ENCODE results near the gene SRGAP2C. TPM values are rescaled to one million over a fixed set of nuclear protein-coding genes. Genes with fewer than 3 reads are reported as not detected.
"Not testable (repeated sequence)": the region's sequence is repeated elsewhere in the genome, so short reads cannot be mapped to it uniquely, and the experiment has no call there.

The SRGAP2C gene
- 6.8 and 14.8 TPM in 2 replicates for total RNA-seq (2014; rRNA removed; shearing (Covaris generic))

DNA sequence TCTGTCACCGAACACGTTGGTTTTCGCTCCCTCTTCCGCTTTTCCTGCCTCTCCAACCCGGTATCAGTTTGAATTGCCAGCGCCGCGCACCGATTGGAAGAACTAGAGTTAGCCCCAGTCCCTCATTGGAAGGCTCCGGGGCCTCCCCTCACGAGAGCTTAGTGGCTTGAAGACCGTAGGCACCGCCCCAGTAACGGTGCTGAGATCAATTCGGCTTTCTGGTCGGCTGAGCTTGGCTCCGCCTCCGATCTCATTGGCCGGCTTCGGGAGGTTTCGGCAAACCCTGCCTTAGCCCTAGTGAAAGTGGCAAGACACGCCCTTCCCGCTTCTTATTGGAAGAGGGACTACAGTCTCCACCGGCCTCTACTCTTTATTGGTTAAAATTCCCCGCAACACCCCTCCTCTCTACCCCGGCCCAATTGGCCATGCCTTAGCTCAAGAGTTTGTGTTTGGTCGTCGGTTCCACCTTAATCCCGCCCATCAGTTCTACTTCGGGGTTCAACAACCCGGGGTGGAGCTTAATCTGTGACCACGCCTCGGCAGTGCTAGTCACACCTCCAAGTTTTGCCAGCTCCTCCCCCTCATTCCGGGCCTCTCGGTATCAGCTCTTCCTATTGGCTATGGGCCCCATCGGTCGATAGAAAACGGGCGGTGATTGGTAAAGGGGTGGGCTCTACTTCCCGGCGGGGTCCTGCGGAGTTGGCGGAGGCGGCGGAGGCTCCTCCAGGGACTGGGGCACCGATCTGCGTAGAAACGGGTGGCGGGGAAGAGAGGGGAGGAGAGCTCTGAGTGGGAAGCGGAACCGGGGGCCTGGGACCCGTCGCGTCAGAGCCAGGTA is at the start of gene SRGAP2C, which contains the start of gene FAM72B:
Gene SRGAP2C (plus strand): TSS at position 686 of the 838 bp plus-strand sequence. CDS start 2,472 bp downstream, outside the sequence.
Gene FAM72B (minus strand): TSS at position 51 of the 838 bp plus-strand sequence. CDS start 851 bp downstream, outside the sequence.
- peak; percentile 100 for DNase-seq (ENCODE audit: low spot score)
- in situ Hi-C loops (cut with HindIII; ENCODE audit: low sequenced_read_pairs), result not testable (repeated sequence)

DNA sequence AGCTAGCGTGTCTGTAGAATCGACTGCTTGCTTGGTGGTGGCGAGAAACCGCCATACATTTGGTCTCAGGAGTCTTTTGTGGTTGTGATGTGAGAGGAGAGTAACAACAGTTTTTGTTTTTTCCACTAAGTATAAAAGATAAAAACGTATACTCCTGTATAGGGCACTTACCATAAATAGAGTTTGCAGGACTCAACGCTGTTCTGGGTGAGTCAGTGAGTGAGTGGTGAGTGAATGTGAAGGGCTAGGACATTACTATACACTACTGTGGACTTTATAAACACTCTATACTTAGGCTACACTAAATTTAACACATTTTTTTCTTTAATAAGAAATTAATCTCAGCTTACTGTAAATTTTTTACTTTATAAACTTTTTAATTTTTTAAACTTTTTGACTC is 44.4 kb upstream of the SRGAP2C start:
- in situ Hi-C loops (cut with HindIII; ENCODE audit: low sequenced_read_pairs); DNase-seq (ENCODE audit: low spot score): not testable (repeated sequence)

DNA sequence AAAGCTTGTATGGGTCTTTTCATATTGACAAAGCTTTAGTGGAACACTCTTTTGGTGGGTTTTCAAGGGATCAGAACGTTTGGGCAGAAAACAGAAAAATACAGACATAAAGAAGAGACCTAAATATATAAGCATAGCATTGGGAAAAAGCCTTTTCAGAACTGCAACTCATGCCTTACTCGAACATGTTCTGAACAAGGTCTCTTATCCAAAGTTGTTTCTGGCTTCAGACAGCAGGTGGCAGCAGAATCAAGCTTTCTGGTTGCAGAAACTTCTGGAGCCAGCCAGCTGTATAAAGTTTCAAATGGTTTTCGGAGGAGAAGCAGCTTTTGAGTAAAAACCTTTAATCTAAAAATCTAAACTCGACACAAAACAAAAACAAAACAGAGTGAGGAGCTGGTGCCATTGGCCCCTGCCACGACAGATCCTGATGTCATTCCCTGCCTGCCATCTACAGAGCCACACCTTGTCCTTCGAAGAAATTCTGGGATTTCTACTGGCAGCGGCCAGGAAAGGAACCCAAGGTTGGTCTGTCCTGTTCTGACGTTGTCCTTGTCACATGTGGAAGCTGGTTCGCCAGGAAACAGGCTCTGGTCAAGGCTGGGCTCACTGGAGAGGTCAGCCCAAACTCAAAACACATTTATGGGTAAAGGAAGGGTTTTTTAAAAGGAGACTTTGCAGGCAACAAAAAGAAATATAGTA is 36.1 kb upstream of the SRGAP2C start:
- DNase-seq (ENCODE audit: low spot score); in situ Hi-C loops (cut with HindIII; ENCODE audit: low sequenced_read_pairs): not testable (repeated sequence)

DNA sequence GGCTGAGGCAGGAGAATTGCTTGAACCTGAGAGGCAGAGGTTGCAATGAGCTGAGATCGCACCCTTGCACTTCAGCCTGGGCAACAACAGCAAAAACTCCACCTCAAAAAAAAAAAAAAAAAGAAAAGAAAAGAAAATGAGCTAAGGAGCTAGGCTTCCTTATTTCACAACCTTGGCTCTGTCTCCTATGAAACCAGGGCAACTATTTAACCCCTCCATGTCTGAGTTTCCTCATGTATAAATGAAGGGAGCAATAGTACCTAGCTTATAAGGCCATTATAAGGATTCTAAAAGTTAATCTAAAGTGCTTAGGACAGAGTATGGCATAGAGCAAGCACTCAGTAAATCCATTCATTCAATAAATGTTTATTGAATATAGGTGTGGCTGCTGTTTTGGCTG is 33.5 kb upstream of the SRGAP2C start:
- DNase-seq (ENCODE audit: low spot score); in situ Hi-C loops (cut with HindIII; ENCODE audit: low sequenced_read_pairs): not testable (repeated sequence)

DNA sequence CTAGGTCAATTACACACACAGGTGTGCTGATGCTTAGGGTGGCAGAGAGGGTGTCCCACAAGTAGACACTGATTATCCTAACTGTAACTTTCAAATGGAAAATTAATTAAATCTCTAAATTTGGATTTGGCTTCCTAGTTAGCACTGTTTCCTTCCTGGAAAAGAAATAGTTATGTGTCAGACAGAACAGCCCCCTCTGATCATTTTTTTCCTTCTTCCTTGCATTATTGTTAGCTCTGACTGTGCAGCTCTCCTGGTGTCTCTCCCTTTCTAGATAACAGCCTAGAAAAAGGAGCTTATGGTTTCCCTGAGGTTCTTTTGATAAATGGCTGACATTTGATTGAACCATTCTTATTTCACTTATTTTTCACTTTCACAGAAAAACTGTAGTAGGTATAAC is 32.0 kb upstream of the SRGAP2C start:
- DNase-seq (ENCODE audit: low spot score); in situ Hi-C loops (cut with HindIII; ENCODE audit: low sequenced_read_pairs): not testable (repeated sequence)

DNA sequence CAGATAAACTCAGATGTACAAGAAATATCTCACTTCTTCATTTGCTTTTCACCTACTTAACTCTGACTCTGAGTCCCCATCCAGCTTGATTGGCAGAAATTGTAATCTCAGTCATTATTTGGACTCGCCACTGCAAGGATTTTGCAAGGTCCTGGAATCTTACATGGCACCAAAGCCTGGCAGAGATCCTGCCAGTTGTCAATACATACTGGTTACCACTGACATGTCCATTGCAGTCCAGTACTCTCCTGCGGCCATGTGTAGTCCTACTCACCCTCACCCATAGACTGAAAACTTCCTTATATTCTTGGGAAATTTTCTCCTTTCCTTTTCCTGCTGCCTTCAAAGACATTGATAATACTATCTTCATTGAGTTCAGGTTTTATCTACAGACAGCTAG is 30.0 kb upstream of the SRGAP2C start:
- in situ Hi-C loops (cut with HindIII; ENCODE audit: low sequenced_read_pairs); DNase-seq (ENCODE audit: low spot score): not testable (repeated sequence)

DNA sequence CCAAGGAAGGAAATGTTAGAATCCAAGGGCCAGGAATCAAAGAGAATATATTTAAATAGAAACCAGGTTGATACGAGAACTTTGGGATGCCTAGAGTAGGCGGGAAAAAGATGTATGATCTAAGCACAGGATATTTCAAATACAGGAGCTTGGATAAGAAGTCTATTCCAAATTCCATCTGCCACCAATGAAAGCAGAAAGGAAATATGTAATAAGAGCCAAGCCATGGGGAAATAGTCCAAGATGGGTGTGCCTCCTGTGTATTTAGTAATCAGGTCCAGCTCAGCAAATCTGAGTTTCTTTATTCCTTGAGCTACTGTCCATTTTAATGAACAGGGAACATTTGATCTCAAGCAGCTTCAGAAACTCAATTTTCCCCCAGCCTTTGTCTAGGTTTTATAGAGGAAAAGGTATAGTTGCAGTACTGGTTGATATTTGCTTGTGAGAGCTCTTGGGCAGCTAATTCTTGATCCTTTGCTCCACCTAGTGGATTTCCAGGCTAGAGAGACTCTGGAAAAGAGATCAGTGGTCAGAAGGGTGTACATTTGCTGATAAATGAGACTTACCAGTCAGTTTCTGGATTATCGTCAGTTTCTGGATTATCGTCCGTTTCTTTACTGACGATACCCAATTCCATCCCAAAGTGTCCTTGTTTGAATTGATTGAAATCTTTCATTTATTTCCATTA is 29.0 kb upstream of the SRGAP2C start:
- peak; percentile 80 for DNase-seq (ENCODE audit: low spot score)
- in situ Hi-C loops (cut with HindIII; ENCODE audit: low sequenced_read_pairs), result not testable (repeated sequence)

DNA sequence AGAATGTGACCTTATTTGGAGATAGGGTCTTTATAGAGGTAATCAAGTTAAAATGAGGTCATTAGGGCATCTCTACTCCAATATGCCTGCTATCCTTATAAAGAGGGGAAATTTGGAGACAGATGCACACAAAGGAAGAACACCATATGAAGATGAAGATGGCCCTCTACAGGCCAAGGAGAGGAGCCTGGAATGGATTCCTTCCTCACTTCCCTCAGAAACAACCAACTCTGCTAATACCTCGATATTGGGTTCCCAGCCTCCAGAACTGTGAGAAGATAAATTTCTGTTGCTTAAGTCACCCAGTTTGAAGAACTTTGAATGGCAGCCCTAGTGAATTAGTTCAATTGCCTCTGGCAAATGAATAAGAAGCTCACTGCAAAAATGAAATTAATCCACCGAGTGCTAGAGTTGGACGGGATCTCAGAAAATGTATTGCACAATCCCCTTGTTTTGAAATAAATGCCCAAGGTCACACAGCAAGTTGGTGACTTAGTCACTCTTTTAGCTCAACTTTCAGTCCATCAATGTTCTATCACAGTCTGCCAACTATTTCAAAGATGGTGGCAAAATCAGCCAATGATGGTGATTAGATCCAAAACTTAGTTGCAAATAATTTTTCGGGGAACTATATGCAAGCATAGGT is 27.7 kb upstream of the SRGAP2C start:
- DNase-seq (ENCODE audit: low spot score); in situ Hi-C loops (cut with HindIII; ENCODE audit: low sequenced_read_pairs): not testable (repeated sequence)

DNA sequence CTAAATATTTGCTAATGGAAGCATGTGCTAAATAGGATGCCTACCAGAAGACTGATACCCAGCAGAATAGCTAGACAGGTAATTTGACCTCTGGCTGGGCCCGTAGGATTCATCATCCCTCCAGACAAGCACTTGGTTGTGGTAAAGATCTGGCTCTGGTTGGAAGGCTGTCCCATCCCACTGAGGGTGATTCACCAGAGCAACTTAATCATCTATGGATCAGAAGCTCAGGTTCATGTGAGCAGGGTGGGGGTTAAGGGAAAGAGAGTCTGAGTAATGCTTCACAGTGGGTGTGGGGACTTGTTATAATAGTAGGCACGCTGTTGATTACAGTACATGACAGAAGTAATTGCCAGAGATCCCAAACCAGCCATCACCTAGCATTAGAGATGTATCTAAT is 27.2 kb upstream of the SRGAP2C start:
- DNase-seq (ENCODE audit: low spot score); in situ Hi-C loops (cut with HindIII; ENCODE audit: low sequenced_read_pairs): not testable (repeated sequence)

DNA sequence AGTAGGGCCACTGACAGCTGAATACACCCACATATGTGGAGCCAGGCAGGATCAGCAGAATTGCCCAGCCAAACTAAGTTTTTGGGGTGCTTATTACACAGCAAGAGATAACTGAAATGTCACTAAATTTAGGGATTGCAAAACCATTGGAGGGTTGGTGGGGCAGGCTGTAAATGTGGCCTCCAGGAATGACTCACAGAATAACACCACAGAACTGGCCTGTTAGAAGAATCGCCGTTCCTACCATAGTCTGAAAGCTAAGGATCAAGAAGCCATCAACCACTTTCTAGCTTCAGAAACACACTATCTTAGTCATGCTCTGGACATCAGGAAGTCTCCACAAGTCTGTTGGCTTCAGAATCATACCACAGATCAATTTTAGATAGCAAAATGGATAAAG is 24.7 kb upstream of the SRGAP2C start:
- peak; percentile 11 for DNase-seq (ENCODE audit: low spot score)
- in situ Hi-C loops (cut with HindIII; ENCODE audit: low sequenced_read_pairs), result not testable (repeated sequence)

DNA sequence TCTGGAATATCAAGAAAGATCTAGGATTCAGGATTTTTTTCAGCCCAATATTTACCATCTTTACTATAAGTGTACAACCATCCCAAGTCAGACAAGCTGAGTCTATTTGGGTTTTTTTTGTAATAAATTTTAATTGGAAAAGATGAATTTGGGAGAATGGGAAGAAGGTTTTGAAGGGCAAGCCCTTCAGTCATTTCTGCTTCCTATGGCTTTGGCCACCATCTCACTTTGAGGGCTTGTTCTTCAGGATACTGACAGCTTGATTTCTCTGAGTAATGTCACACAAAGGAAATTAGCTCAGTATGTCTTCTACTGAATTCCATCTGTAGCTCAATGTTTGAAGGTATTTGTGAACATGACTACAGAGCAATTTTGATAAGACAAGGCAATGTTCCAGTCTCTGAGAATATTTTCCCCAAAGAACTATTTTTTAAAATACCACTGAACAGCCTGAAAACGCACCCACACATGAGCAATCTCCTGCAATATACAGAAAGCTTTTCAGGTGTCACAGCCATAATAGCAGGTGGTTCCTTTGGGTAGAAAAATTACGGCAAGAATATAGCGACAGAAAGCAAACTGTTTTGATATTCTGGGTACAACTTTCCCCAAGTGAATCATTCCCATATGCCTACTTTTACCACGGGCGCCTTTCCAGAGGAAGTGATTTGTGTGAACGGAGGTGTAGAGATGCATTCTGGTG is 23.4 kb upstream of the SRGAP2C start:
- peak; percentile 67 for DNase-seq (ENCODE audit: low spot score)
- in situ Hi-C loops (cut with HindIII; ENCODE audit: low sequenced_read_pairs), result not testable (repeated sequence)

DNA sequence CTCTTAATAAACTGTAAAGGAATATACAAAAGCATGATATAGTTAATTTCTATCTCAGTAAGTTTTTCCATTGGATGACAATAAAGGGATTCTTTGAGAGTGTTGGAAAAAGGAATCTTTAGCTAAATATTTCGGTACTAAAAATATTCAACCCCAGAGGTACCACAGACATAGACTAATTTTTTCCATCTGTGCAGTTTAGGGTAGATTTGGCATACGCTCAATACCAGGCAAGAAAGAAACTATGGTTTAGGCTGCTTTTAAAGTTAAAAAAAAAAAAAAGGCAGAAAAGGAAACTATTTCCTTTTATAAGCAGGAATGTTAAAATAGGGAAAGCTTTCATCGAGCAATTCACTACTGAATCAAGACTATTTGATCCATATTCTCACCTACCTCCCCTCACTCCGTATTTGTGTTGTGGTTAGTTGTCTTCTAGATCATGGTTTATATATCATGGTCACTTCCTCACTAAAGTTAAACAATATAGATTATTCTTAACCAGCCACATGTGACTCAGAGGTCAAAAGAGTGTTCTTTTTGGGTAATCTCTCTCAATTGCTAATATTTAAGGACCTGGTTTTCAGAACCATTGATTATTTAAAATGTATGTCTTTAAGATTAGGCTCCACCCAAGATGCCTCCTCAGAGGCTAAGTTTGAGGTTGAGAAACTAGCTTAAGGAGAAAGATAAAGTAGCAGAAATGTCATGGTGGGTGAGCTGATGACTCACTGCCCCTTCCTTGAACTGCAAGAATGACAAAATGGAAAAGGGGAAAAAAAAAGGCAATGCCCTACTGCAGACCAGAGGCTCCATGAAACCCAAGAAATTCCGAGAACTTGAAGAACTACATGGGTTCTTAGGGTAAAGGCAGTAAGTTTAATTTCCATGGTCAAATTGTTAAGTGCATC is 20.7 kb upstream of the SRGAP2C start:
- DNase-seq (ENCODE audit: low spot score), result peak; percentile 4
- in situ Hi-C loops (cut with HindIII; ENCODE audit: low sequenced_read_pairs), result not testable (repeated sequence)

DNA sequence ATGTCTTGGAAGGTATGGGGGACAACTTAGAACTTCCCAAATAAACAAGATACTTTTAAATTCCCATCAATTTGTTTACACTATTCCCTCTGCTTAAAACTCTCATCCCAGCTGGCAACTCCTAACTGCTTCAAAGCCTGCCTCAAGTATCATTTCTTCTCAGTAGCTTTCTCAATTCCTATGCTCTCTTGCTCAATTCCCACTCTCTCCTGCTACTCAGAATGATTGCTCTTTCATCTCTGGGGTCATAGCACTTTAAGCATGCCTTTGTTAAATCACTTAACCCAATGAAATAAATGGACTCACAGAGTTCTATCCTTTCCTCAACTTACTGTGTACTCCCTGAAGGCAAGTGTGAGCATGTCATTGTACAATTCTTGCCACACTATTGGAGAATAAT is 19.5 kb upstream of the SRGAP2C start:
- DNase-seq (ENCODE audit: low spot score); in situ Hi-C loops (cut with HindIII; ENCODE audit: low sequenced_read_pairs): not testable (repeated sequence)

DNA sequence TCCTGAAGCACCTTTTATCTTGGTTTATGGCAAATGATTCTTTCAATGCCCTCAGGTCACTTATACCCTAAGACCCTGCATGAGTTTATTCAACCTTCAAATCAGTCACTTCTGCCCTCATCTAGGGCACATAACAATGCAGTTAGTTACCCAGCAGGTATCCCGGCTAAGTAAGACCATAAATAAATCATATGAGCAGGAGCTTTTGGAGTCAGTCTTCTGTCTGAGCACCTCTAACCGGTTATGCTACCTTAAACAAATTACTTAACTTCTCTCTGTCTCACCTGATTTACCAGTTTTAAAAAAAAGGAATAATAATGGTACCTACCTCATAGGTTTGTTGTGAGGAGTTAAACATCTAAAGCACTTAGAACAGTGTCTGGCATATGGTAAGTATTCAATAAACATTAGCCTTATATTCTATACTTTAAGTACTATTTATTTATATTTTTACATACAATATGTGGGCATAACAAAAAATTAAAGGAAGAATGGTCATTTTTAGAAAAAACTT is 17.5 kb upstream of the SRGAP2C start:
- peak; percentile 4 for DNase-seq (ENCODE audit: low spot score)
- in situ Hi-C loops (cut with HindIII; ENCODE audit: low sequenced_read_pairs), result not testable (repeated sequence)

DNA sequence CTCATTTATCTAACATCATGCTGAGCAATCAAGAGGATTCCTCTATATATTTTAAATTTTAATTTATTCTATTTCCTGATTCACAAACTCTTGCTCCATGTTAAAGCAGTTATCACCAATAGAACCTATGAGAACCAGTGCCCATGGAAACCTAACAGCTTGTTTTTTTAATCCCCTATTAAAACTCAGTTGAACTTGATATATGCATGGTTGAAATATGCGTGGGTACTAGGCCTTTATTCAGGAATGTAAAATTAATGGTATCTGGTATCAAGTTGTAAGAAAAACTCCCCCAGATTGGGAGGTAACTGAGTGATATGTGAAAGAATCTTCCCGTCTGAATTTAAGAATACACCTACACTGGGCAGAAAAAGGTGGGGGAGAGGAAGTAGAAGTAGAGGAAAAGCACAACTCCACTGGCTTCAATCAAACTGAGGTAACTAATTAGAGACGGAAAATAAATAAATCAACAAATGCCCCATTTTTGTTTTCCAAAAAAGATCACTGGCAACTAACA is 16.6 kb upstream of the SRGAP2C start:
- in situ Hi-C loops (cut with HindIII; ENCODE audit: low sequenced_read_pairs); DNase-seq (ENCODE audit: low spot score): not testable (repeated sequence)

DNA sequence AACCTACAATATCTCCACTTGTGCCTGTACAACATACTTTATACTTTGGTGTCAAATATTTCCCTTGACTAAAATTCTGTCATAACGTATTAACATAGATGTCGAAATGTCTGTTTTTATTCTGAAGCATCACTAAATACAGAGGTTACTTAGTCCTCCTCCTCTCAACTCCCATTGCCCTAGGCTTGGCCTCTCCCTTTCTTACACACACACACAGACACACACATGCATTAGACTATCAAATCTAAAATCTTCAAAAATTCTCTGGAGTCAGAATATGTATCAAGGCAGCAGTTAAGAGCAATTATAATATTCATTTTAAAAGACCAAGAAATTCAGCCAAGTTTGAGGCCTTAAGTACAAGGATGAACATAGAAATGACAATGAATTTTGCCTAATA is 8.1 kb upstream of the SRGAP2C start:
- in situ Hi-C loops (cut with HindIII; ENCODE audit: low sequenced_read_pairs); DNase-seq (ENCODE audit: low spot score): not testable (repeated sequence)

DNA sequence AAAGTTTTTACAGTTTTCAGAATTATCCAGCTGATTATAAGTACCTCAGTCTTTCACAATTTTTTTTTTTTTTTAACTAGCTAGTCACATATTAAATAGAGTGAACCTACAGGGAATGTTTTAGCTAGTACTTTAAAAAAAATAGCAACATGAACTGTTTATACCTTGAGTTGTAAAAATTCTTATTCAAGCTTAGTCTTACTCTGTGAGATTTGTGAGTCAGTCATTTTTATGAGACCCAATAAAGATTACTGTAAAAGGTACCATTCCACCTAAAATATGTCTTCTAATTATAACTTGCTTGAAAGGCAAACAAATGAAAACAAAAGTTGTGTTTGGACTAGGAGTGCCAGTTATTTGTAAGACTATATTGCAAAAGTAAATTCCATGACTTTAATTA is 6.6 kb upstream of the SRGAP2C start:
- in situ Hi-C loops (cut with HindIII; ENCODE audit: low sequenced_read_pairs); DNase-seq (ENCODE audit: low spot score): not testable (repeated sequence)
